NCI-H748 treated with DMSO at 0.1 percent for 48 hours (cell line): ENCODE data around the gene C1QTNF8.

Experiments
- DNase-seq: peaks from one replicate; lab custom pipeline; 2025; lab: John Stamatoyannopoulos, UW

C1QTNF8 gene

DNA sequence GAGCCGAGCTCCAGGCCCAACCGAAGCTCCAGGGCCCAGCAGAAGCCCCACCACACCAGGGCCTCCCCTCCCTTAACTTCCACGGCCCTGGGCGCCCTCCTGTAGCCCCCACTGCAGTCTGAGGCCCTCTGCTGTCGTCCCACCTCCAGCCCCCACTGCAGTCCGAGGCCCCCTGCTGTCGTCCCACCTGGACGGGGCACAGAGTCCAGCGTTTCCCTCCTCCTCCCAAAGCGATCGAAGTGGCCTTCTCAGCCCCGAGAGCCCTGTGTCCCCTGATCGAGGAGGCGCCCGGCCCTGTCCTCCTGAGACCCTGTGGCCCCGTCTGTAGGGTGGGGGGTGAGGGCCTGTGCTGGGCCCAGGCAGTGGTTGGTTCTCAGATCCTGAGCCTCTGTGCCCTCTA is 31.1 kb upstream of the C1QTNF8 start:
- no peak for DNase-seq

DNA sequence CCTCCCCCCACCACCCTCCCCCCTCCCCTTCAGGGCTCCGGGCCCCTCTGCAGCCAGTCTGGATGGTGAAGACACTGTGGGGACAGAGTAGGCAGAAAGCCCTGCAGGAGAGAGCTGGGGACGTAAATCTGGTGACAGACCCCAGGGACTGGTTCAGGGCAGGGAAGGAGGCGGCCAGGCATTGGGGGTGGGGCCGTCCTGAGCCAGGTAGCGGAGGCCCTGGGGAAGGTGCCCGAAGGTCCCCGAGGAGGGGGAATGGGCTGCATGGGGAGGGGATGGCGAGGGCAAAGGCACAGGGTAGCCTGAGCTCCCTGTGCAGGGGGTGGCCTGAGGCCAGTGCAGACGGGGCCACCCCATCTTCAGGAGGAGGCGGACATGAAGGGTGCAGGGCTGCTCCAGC is 30.5 kb upstream of the C1QTNF8 start:
- DNase-seq: no peak

DNA sequence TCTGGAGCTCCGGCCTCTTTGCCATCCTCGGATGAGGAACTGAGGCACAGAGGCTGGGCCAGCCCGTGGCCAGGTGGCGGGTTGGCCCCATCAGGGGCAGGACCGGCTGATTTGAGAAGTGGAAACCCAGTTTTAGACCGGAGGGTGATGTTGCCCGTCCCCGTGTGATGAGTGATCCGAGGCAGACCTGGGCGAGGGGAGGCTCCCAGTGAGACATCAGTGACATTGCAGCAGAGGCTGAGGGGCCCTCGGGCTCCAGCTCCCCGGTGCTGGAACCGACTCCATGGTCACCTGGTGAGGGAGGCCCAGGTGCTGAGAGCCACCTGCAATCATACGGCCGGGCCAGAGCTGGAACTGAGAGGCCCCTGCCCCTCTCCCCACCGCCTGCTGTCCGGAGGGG is 30.0 kb upstream of the C1QTNF8 start:
- no peak for DNase-seq

DNA sequence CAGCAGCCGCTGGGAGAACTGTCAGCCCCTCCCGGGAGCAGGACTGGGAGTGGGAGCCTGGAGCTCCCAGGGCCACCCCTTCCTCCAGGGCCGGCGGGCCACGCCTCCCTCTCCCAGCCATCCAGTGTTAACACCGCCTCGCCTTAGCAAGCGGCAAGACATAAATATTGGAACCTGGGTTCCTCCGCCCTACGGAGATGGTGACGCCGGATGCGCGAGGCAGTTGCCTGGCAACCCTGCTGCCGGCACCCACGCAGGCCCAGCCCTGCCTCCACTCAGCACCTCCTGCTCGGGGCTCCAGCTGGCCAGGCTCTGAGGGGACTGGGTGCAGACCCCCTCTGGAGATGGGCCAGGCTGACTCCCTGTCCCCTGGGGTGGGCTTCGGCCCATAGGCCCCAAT is 29.4 kb upstream of the C1QTNF8 start:
- DNase-seq: no peak

DNA sequence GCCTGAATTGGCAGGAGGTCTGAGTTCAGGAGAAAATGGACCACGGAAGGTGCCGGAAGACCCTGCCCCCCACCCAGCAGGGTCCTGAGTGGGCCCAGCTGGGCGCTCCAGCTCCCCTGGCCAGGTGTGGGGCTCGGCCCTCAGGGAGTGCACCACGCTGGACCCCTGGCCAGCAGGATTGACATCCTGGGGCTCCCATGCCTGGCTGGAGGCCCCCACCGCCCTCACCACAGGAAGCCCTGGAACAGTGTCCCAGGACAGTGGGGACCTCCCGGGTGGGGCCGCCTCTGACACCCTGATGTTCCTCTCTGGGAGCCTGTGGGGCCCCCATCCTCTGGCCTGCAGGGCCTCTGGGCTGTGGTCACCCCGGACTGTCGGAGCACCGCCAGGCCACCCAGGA is 28.8 kb upstream of the C1QTNF8 start:
- no peak for DNase-seq

DNA sequence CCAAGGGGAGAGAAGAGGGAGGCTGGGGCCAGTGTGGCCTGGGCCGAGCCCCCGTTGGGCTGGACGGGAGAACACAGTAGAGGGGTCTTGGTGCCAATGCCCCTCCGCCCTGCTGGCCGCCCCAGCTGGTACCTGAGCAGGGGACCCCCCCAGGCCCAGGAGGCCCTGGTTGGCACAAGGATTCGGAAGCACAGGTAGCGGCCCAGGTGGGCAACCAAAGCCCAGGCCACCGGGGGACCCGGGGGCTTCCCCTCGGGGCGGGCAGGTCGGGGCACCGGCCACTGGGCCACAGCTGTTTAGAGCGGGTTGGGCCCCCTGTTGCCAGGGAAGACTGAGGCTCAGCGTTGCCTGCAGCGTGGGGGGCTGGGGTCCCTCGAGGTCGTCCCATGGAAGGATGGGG is 28.2 kb upstream of the C1QTNF8 start:
- no peak for DNase-seq

DNA sequence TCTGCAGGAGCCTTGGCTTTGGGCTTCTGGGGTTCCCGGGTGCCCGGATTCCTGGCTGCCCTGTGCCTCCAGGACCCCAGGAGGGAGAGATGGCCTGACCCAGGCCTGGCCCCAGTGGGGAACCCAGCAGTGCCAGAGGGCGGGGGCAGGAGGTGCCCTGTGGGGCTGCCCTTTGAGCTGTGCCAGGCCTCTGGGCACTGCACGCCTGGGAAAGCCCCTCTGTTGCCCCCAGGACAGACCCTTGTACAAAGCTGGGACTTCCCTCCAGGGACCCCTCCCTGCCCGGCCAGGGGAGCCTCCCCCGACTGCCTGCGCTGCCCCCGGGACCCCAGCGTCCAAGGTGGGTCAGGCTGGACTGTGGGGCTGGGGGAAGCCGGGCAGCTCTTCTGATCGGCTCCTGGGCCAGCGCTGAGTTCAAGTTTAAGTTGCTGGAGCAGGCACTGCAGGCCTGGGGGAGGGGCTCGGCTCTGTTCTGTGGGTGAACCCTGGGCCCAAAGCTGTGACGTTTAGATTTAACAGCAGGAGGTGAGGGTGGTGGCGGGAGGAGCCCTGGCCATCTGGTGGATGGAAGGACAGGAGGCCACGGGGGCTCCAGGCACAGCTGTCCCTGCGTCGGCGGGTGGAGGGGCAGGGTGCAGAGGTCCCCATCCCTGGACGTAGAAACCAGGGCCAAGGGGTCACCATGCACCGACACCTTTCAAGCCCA is 27.6 kb upstream of the C1QTNF8 start:
- DNase-seq: no peak

DNA sequence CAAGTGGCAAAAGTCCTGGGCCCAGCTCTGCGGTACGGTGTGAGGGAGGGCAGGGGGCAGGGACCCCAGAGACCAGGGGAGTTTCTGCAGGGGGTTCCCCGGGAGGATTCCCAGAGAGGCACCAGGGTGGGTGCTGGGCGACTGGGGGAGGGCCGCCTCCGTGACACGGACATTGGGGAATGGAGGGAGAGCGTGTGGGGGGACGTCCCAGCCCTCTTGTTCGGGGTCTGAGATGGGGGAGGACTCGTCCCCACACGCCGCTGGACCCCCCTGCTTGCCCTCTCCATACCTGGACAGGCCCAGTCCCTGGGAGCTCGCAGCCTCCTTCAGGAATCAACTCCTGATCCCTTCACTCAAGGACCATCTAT is 26.3 kb upstream of the C1QTNF8 start:
- no peak for DNase-seq

DNA sequence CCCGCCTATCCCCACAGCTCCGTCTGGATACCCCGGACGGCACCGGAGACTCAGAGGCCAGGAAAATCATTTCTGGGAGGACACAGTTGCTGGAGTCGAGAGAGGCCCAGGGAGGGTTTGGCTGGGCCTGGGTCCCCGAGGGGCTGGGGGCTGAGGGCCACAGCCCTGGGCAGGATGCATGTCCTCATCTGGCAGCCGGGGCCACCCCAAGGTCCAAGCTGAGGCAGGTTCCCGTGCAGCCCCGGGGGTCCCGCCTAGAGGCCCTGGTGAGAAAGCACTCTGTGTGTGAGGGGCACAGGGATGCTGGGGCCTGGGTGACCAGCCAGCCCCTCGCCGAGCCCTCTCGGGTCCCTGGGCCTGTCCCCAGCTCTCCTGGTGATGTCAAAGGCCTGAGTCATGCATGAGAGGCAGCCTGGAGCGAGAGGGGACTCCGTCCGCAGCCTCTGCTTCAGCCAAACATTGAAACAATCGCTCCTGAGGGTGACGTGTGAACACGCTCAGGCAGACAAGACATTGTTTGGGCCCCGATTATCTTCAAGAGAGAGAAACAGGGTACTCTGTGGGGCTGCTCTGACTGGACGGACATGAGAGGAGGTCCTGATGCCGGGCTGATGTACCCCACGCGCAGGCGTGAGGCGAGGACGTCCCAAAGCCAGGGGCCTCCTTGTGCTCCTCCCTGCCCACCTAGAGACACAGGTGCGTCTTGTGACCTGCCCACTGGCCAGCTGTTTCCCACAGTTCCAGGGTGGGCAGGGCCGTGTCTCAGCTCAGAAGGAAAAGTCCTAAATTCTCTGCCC is 25.8 kb upstream of the C1QTNF8 start:
- DNase-seq: no peak

DNA sequence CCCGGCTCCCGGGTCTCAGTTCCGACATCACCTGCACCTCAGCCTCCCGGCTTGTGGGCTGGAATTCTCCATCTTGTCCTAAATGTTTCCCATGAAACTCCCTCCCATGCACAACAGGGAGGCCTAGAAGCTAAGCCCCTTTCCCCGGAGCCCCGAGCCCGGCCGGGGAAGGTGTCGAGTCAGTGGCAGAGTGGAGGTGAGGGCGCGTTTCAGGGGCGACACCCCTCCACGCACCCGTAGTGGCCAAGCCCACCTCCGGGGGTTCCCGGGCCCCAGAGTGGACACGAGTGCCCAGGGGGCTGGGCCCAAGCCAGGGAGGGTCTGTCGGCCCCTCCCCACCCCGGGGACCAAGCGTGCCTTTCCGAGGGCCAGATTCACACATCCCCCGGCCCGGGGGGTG is 25.0 kb upstream of the C1QTNF8 start:
- DNase-seq: no peak

DNA sequence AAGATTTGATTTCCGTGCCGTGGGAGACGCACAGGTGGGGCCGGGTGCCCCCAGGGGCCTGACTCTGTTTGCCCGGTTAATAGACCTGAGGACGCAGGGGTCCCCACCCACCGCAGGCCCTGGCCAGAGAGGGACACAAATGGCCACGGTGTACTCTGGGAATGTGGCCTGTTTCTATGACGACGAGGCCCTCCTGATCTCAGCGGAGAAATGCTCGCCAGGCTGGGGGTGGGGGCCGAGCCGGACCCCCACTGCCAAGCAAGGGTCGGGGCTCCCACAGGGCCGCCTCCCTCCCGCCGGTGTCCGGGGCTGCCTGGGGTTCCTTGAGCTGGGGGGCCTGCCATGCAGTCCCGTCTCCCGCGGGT is 24.5 kb upstream of the C1QTNF8 start:
- DNase-seq: no peak

DNA sequence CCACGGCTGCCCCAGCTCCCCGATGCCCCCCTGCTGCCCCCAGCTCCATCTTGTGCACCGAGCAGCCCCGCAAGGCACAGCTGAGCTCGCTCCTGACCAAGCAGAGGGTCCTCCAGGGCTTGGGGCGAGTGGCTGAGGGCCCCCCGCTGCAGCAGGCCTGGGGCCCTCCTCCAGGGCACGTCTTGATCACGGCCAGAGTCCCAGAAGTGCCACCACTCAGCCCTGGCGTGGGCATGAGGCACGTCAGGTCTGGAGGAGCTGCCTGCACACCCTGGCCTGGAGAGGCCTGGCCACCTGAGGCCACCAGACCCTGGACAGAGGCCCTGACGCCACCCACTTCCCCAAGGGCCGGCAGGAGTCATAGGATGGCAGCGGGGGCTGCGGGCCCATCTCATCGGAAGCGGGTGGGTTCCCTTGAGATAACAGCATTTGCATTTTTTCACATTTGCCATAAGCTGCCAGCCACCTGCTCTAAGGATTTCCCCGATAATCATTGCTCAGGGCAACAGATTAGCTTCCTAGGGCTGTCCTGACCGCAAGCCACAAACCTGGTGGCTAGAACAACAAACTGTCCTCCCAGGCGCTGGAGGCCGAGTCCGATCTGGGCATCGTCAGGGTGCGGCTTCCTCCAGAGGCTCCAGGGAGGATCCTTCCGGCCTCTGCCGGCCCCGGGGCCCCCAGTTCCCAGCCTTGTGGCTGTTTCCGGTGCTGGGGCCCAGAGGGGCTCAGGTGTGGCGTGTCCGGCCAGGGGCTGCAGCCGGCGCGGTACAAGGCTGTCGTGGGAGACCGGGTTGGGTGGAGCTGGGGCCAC is 23.9 kb upstream of the C1QTNF8 start:
- no peak for DNase-seq

DNA sequence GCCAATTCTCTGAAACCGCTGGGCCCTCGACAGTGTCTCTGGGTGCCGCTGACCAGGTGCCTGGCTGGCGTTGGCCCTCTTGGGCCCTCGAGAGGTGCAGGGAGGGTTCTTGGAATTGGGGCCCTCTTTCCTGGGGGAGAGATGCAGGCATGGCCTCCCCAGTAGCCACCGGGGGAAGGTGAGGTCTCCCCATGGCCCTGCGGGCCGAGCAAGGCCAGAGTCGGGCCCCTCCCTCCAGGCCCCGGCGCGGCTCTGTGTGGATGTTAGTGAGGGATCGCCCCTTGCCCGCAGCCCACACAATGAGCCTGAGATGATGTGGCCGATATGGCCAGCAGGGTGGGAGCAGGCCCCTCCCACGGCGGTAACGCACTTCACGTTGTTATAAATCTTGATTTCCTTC is 23.1 kb upstream of the C1QTNF8 start:
- DNase-seq: no peak

DNA sequence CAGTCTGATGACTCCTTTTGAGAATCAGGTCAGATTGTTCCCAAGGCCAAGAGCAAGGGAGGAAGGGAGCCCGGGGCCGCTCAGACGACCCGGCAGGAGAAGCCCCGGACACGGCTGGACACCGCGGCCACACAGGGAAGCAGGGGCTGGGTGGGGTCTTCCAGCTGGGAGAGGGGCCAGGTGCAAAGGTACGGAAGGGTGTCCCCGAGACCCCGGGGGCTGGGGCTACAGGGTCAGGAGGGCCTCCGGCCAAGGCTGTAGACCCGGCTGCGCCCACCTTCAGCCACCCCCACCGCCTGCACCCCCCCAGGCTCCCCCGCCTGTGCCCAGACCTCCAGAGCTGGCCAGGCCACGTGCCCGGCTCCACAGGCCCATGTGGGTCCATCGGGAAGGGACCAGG is 21.9 kb upstream of the C1QTNF8 start:
- no peak for DNase-seq

DNA sequence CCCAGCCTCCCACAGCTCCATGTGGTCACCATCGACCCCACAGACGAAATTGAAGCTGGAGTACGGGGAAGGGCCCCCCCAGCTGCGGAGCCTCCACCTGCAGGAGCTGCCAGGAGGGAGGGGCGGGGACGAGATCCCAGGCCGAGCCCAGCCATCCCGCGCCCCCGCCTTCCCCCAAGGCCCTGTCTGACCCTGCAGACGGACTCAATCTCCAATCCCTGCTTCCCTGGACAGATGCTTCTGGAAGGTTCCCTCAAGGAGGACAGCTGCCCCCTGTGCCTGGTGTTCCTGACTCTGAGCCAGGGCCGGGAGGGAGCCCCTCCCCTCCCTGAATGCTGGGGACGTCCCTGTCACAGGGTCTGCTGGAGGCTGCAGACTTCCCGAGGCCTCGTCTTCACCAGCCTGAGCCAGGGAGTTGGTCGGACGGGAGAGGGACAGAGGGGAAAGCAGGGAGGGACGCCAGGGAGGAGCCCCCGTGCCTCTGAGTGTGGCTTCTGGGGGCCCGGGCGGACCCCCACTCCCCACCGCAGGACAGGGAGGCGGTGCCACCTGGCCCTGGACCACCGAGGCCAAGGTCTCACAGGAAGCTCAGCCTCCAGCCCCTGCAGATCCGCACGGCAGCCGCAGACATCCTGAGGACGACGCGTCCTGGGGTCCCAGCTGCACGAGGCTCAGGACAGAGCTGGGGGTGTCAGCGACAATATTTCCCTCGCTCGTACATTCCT is 21.3 kb upstream of the C1QTNF8 start:
- no peak for DNase-seq

DNA sequence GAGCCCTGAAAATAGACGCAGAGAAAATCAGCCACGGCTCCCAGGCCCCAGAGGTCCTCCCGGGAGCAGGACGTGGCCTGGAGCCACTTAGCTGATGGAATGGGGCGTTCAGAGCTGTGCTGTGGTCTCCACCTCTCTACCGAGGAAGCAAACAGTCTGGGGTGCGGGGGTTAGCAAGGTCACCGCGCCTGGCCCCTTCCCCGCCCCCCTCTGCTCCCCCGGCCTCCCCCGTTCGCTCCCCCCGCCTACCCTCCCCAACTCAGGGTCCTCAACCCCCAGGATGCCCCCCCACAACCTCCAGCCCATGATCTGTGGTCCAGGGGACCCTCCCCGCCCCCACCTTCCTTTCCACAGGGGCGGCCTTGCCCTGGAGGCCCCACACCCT is 20.6 kb upstream of the C1QTNF8 start:
- no peak for DNase-seq

DNA sequence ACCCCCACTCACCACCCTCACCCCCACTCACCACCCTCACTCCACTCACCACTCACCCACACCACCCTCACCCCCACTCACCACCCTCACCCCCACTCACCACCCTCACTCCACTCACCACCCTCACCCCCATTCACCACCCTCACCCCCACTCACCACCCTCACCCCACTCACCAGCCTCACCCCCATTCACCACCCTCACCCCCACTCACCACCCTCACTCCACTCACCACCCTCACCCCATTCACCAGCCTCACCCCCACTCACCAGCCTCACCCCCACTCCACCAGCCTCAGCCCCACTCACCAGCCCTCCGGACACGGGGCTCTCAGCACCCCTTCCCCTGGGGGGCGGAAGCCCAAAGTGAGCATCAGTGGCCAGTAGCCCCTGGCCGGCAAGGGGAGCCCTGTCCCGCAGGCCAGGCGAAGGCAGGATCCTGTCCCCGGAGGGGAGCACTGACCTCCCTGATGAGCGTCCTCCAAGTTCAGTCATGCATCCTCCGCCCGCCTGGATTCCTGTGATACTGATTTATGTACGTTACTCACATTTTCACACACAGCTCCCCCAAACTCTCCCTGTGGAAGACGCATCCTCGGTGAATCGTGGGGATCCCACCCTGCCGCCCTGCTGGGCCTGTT is 18.0 kb upstream of the C1QTNF8 start:
- DNase-seq: no peak

DNA sequence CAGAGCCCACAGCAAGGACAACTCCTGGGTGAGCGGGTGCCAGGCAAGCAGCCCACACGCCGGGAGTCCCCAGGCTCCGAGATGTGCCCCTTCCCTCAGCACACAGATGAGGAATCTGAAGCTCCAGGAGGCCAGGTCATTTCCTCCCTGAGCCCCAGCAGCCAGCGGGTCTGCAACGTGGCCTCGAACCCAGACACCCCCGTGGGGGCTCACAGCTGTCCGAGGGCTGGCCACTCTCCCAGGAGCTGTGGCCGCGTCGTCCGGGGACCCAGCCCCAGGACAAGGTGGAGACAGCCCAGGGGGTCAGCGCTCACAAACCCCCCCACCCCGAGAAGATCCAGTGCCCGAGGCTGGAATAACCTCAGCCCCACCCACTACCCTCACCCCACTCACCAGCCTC is 17.4 kb upstream of the C1QTNF8 start:
- DNase-seq: no peak

DNA sequence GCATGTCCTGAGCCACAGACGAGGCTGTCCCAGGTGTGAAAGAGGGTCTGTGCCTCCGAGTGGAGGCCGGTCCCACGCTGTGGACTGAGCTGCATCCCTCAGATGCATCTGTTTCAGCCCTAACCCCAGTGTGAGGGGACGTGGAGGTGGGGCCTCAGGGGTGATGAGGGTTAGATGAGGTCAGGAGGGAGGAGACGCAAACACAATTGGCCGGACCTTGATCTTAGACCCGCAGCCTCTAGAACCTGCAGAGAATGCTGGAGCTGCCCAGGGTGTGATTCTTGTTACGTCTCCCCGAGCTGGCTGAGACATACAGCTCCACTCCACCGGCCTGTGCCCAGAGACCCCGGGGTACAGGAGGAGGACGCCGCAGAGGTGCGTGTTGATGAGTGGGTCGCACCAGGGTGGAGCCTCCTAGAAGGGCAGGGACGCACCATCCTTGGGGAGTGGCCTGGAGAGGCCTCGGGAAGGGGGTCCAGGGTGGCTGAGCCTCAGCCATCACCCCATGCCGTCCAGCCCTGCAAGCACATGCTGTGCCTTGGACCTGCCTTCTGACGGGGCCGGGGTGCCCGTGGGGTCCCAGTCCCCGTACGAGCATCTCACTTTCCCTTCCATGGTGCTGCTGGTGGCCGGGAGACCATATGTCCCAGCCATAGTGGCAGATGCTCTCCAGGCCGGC is 16.6 kb upstream of the C1QTNF8 start:
- no peak for DNase-seq

DNA sequence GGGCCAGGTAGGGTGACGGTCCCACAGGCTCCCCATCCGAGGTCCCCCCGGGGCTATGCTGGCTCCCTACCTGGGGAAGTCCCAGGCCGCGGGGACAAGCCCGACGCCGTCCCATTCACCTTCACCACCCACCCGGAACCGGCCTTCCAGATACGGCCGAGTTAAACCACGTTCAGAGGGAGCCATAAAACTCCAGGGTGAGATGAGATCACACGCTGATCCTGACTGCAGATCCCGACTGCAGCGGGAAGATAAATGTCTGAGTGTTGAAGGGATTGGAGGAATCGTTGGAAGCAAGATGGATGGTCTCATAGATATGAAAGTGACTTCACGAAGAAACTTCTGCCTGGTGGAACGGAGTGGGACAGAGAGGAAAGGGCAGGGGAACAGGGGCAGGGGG is 13.6 kb upstream of the C1QTNF8 start:
- no peak for DNase-seq
